ENCODE data around the gene CACNG6.

The CACNG6 gene

DNA sequence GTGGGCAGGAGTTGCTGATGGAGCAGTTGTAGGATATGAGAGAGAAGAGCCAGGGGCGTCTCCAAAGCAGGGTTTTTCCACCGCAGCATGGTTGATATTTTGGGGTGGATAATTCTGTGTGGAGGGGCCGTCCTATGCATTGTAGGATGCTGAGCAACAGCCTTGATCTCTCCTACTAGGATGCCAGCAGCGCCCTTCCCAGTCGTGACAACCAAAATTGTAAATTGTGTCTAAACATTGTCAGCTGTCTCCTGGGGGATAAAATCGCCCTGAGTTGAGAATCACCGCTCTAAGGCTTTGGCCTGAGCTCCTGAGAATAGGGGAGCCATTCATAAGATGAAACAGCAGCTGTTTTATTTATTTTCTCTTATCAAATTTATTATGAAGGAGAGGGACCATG is 24.5 kb upstream of the CACNG6 start:
- no peak for DNase-seq (ENCODE audit: low read depth in 2 of 3, low spot score in 1 of 3)

DNA sequence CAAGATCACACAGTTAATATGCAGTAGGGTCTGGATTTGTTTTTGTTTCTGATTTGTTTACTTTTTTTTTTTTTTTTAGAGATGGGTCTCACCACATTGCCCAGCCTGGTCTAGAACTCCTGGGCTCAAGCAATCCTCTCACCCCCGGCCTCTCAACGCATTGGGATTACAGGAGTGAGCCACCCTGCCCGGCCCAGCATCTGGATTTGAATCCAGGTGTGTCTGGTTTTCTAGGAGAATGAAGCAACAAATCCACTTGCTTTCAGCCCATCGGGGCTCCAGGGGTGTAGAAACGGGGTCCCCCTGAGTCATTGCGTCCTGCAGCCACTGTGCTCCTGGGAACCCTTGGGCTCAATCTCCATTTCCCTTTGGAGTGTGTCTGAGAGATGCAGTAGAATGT is 22.1 kb upstream of the CACNG6 start:
- DNase-seq (ENCODE audit: low read depth in 2 of 3, low spot score in 1 of 3), result no peak

DNA sequence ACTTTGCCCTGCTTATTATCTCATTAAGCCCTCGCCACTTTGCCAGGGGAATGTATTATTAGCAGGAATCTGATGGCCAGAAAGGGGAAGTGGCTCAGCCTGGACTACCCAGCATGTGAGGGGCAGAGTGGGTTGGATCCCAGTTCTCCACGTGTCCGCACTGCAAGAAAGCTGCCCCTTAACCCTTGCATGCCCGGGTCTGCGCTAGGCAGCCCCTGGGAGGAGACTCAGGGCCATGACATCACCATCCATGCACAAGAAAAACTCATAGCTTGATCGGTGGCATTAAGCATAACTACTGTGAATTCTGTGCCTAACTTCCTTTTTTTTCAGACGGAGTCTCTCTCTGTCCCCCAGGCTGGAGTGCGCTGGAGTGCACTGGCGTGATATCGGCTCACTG is 19.8 kb upstream of the CACNG6 start:
- DNase-seq (ENCODE audit: low read depth in 2 of 3, low spot score in 1 of 3), result no peak

DNA sequence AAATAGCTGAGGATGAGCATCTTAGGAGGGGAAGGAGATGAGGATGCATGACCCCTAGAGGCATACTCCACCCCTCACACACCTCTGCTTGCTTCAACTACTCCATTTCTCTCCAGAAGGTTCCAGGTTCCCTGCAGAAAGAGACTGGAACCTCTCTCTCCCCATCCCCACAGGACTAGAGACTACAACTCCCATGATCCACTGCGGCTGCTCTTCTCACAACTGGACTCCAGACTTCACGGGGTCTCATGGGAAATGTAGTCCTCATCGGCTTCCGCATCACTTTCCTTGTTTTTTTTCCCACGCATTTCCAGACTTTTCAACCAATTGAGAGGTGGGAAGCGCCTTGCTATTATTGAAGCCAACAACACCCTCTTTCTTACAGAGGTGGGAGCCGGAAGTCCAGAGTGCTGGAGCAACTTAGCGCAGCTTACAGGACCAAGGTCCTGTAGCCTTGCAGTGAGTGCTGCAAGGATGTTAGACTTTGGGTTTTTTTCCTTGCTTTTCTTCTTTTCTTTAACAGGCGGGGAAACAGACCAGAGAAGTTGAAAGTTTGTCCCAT is 13.9 kb upstream of the CACNG6 start:
- peak; percentile 21 to 55 (median 46) for DNase-seq (ENCODE audit: low read depth in 2 of 3, low spot score in 1 of 3)

DNA sequence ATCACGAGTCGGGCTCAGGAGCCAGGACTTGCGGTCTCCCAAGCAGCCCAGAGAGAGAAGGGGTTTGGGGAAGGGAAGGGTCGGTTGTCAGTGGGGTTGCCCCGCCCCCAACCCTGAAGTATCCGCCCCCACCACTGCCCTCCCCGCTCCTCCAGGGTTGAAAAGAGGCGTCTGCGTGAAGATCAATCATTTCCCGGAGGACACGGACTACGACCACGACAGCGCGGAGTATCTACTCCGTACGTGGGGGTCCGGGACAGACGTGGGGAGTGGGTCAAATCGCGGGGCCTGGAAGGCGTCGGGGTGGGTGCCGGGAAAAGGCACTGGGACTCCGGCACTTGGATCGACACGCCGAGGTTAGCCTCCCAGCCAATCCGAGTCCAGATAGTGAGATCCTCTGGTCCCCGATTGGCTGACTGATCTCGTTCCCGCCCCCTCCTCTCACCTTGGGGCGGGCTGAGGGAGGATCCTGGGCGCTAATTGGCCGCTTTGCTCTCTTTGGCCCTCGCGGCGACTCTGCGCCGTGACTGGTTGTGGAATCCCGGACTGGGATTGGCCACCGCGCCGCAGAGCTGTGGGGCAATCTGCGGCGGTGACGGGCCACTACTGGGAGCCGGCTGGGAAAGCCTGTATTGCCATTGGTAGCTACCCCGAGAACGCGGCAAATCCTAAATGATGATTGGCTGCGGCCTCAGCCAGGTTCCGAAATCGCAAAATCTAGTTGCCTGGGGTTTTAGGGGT is 13.3 kb upstream of the CACNG6 start:
- peak; percentile 5 to 44 (median 24) for DNase-seq (ENCODE audit: low read depth in 2 of 3, low spot score in 1 of 3)

DNA sequence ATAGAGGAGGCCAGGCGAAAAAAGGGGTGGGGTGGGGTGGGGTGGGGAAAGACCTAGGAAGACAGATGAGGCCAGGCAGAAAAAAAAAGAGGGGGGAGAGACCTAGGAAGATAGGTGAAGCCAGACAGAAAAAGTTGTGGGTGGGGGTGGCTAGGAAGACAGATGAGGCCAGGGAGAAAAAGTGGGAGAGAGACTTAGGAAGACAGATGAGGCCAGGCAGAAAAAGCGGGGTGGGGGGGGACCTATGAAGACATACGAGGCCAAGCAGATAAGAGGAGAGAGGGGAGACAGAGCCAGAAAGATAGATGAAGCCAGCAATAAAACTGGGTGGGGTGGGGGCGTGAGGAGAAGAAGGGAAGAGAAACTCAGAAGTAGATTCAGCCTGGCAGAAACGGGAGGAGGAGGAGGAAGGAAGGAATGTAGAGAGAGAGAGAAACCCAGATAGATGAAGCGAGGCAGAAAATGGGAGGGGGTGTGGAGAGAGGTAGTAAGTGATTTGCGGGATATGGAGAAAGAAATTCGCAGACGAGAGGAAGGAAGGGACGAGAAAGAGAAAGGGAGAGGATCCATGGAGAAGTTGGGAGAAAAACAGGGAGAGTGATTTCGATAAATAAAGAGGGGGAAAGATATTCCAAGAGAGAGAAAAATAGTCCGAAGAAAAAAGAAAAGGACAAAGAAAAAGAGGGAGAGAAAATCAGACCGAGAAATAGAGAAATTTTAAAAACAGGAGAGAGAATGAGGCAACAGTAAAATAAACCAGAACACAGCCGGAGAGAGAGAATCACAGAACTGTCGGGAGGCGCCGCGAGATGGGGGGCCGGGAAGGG is 12.2 kb upstream of the CACNG6 start:
- DNase-seq (ENCODE audit: low read depth in 2 of 3, low spot score in 1 of 3), result no peak

DNA sequence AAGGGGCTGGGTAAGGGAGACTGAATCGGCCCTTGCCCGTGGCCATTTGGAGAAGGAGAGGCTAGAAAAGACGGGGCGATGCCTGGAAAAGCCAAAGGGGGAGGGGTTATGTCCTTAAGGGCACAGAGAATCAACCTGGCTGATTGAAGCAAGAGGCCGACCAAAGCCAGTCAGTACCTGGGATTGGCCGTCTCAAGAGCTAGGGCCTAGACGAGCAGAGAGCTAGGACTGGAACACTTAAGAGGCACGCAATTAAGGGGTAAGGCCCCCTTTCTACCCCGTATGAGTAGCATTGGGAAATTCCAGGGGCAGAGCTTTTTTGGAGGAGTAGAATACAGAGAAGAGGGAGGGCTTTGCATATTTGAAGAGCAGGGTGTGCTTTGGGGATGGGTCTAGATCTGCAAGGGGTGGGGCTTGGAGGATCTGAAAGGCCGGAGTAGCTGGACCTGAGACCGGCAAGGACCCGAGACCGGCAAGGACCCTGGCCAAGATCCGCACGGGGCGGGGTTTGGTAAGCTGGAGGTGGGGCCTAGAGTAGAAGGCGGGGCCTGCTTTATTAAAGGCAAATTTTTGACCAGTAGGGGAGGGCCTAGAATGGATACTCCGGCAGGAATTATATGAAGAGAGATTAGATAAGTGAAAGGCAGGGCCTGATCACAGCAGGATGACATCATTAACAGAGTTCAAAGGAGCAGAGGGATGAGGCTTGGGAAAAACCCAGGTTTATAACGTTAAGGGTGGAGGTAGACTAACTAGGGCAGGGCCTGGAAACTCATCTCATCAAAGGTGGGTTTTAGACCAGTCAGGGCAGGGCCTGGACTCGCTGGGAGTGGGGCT is 10.7 kb upstream of the CACNG6 start:
- DNase-seq (ENCODE audit: low read depth in 2 of 3, low spot score in 1 of 3), result no peak

DNA sequence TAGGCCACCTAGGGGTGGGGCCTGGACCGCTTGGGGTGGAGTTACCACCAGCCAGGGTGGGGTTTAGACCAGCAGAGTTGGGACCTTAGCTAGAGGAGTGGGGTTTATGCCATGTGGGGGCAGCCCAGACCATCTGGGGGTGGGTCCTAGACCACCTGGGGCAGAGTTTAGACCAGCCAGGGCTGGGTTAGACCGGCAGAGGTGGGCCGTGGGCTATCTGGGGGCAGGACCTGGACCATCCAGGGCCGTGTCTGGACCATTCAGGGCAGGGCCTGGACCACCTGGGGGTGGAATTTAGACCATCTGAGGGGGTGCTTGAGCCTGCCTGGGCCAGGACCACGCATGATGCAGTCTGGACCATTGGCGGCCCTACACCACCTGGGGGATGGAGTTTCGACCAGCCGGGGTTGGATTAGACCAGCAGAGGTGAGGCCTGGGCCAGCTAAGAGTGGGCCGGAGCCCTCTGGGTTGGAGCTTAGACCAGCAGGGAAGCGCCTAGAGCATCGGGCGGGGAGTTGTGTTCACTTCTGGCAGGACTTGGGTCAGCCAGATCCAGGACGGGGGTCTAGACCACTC is 10.0 kb upstream of the CACNG6 start:
- no peak for DNase-seq (ENCODE audit: low read depth in 2 of 3, low spot score in 1 of 3)

DNA sequence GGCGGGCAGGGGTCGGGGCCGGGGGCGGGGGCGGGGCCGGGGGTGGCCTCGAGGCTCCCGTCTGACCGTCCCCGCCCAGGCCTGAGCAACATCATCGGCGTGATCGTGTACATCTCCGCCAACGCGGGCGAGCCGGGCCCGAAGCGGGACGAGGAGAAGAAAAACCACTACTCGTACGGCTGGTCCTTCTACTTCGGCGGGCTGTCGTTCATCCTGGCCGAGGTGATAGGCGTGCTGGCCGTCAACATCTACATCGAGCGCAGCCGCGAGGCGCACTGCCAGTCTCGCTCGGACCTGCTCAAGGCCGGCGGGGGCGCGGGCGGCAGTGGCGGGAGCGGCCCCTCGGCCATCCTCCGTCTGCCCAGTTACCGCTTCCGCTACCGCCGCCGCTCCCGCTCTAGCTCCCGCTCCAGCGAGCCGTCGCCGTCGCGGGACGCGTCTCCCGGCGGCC is 9.4 kb upstream of the CACNG6 start:
- no peak for DNase-seq (ENCODE audit: low read depth in 2 of 3, low spot score in 1 of 3)

DNA sequence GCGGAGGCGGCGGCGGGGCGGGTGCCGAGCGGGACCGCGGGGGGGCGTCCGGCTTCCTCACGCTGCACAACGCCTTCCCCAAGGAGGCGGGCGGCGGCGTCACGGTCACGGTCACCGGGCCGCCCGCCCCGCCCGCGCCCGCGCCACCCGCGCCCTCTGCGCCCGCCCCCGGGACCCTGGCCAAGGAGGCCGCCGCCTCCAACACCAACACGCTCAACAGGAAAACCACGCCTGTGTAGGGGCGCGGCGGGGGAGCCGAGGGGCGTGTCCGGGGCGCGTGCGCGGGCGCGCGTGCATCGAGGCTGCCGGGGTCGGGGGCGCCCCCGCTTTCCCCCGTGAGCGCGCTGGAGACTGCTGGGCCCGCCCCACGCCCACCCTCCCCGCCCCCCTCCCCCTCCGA is 8.8 kb upstream of the CACNG6 start:
- no peak for DNase-seq (ENCODE audit: low read depth in 2 of 3, low spot score in 1 of 3)

DNA sequence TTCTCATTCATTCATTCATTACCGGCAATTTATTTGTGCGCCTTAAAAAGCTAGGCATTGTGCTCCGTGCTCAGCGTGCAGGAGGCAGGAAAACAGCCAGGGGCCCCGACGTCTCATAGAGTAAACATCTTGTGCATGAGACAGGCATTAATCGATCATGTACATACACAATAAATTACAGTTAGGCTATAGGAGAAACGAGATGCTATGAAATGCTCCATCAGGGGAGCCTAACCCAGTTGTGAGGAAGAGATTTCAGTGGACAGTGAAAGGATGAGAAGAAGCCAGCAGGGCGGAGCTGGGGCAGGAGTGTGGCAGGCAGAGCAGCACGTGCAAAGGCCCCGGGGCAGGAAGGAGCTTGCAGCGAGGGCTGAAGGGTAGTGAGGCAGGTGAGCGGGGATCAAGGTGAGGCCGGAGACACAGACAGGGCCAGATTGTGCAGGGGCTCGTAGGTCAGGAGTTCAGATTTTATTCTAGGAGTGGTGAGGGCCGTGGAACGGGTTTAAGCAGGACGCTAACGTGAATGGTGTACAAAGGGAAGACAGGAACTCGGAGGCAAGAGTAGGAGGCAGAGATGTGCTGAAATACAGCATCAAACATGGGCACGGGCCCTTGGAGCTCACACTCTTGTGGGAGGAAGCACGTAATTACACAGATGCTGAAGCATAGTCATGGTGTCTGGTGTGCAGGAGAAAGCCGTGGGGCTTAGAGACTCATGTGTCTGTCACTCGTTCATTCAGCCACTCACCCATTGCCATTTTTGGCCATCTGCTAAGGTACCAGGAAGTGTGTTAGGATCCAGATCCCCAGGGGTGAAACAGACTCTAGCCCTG is 7.8 kb upstream of the CACNG6 start:
- DNase-seq (ENCODE audit: low read depth in 2 of 3, low spot score in 1 of 3), result no peak

DNA sequence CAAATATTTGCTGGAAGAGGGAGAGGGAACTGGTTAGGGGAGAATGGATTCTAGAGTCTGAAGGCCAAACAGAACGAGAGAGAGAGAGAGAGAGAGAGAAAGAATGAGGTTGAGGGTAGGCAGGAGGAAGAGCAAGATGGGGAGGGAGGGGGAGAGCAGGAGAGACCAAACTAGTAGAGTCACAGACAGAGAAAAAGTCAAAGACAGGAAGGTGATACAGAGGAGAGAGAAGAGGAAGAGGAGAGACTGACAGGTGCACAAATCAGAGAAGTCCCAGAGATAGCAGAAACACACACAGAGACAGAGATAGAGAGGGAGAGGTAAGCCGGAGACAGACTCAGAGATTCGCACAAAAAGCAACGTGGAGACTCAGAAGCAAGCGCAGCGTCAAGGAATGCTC is 5.6 kb upstream of the CACNG6 start:
- DNase-seq (ENCODE audit: low read depth in 2 of 3, low spot score in 1 of 3), result no peak

DNA sequence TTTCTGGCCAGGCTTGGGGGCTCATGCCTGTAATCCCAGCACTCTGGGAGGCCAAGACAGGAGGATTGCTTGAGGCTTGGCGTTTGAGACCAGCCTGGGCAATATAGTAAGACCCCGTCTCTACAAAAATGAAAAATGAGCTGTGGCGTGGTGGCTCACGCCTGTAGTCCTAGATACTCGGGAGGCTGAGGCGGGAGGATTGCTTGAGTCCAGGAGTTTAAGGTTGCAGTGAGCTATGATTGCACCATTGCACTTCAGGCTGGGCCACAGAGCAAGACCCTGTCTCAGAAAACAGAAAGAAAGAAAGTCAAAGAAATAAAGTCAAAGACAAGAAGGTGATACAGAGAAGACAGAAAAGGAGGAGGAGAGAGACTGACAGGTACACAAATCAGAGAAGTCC is 2.5 kb upstream of the CACNG6 start:
- DNase-seq (ENCODE audit: low read depth in 2 of 3, low spot score in 1 of 3), result no peak

DNA sequence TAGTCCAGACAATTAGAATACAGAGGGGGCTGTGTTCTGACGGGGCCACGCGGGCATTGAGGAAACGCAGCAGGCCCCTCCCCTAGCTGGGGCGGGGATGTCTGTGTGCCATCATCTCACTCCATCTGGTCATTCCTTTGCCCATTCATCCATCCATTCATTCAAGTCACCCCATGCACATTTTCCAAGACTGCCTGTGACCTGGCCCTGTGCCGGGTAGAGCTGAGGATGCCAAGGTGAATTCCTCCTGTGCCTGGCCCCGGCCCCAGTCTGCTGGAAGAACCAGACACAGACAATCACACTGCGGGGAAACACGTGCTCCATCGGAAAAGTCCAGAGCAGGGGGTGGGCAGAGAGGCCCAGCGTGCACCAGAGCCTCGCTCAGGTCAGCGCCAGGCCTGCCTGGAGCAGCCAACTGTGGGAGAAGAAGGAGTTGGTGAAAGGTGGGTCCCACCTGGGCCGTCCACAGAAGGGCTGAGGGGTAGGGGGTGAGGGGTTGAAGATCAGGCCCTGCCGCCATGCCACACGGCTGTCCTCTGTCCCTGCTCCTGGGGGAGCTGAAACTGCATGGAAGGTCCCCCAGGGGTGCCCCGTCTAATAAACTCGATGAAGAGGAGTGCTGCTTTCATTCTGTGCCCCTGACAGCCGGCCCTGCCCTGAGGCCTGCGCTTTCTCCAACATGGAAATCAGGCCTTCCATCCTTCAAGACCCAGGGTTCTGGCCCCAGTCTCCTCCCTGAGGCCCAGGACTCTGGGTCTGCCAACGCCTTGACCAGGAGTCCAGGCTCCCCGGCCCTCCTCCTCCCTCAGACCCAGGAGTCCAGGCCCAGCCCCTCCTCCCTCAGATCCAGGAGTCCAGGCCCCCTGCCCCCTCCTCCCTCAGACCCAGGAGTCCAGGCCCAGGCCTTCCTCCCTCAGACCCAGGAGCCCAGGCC is 1.6 kb upstream of the CACNG6 start:
- DNase-seq (ENCODE audit: low read depth in 2 of 3, low spot score in 1 of 3), result no peak

DNA sequence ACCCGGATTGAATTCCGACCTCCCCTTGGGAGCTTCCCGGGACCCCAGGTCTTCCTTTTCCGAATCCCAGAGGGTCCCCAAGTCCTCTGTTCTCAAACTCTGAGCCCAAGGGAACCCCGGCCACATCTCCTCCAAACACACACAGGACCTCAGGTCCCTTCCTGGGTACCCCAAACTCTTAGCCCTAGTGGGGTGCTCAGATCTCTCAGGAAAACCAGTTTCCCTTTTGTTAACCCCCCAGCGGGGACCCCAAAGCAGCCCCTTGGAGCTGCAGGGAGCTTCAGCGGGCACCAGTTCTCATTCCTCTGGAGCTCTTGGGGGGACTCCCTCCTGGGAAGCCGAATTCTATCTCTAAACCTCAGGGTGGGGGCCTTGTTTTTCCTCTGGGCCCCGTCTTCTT is 774 bp downstream of the CACNG6 start:
- DNase-seq (ENCODE audit: low read depth in 2 of 3, low spot score in 1 of 3), result no peak

DNA sequence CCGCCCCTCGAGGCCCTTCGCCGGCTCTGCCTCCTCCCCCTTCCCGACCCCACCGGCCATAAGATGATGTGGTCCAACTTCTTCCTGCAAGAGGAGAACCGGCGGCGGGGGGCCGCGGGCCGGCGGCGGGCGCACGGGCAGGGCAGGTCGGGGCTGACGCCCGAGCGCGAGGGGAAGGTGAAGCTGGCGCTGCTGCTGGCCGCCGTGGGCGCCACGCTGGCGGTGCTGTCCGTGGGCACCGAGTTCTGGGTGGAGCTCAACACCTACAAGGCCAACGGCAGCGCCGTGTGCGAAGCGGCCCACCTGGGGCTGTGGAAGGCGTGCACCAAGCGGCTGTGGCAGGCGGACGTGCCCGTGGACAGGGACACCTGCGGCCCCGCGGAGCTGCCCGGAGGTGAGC is 1.4 kb downstream of the CACNG6 start:
- no peak for DNase-seq (ENCODE audit: low read depth in 2 of 3, low spot score in 1 of 3)

DNA sequence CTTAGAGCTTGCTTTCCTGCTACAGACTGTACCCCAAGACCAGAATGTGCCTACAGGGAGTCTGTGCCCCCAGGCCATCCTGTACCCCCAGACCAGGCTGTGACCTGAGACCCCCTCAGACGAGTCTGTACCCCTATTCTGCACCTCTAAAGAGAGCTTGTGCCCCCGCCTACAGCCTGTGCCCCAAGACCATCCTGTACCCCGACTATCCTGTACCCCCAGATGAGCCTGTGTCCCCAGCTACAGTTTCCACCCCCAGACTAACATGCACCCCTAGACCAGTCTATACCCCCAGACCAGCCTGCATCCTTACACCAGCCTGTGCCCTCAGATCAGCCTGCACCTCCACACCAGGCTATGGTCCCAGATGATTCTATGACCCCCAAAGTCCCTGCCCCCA is 2.0 kb downstream of the CACNG6 start:
- DNase-seq (ENCODE audit: low read depth in 2 of 3, low spot score in 1 of 3), result no peak

DNA sequence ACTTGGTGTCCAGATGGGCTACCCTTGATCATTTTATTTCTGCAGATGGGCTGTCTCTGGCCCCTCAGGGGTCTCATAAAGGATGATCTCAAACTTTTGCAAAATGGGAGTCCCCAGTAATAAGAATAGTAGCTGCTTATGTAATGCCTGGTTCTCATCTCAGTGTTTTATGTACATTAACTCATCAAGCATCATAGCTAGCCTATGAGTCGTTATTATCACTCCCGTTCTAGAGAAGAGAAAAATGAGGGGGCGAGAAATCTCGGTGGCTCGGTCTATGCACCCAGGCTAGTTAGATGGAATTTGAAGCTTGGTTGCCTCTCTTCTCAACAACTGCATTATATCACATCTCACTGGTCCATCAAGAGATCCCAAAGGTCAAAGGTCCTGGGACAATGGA is 3.4 kb downstream of the CACNG6 start:
- no peak for DNase-seq (ENCODE audit: low read depth in 2 of 3, low spot score in 1 of 3)

DNA sequence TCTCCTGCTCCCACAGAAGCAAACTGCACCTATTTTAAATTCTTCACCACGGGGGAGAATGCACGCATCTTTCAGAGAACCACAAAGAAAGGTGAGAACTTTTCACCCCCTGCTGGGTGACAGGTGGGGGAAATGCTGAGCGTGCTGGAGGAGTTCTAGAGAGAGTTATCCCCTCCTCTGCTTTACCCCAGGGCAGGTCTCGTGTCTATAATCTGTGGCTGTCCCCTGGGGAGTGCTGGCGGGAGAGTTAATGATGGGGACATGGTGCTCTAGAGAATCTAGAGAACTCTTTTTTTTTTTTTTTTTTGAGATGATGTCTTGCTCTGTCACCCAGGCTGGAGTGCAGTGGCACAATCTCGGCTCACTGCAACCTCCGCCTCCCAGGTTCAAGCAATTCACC is 6.8 kb downstream of the CACNG6 start:
- no peak for DNase-seq (ENCODE audit: low read depth in 2 of 3, low spot score in 1 of 3)
